B cell (primary cell): ENCODE results near the gene CTBP2. TPM values are rescaled to one million over a fixed set of nuclear protein-coding genes. Genes with fewer than 3 reads are reported as not detected.

Experiments
- ATAC-seq: fragments of 200-7000 bp; cut with Tn5 transposase; one replicate; pipeline ENCODE4 v1.10.0; 2021; ENCODE audit warnings: low read depth, mild to moderate bottlenecking, moderate number of reproducible peaks, moderate library complexity
- CTCF ChIA-PET: fragments of 350-600 bp; sonication (Branson Sonifier 250); formaldehyde crosslinking; loops from one replicate; lab custom pipeline; 2021; ENCODE audit warnings: antibody characterized with exemption, inconsistent platforms; lab: Charles Lee
- POLR2A ChIA-PET: fragments of 350-600 bp; sonication (Branson Sonifier 250); formaldehyde crosslinking; loops from one replicate; lab custom pipeline; 2021; ENCODE audit warnings: antibody characterized with exemption; lab: Charles Lee
- DNase-seq: peaks from one replicate; pipeline ENCODE4 v3.0.0; 2013
- H2AFZ ChIP-seq: 2 replicates; pipeline ENCODE4 v1.6.1; 2012; ENCODE audit warnings: mild to moderate bottlenecking, low read depth, low read length; ENCODE audit not compliant: insufficient read depth, poor library complexity, severe bottlenecking
- H3K27ac ChIP-seq, 2 donors: 1 replicate in 1 of 2; 2 replicates in 1 of 2; pipeline ENCODE4 v1.5.1; 2012 to 2013; ENCODE audit warnings: low read length in 2 of 2, mild to moderate bottlenecking in 2 of 2, moderate library complexity in 1 of 2
- H3K27me3 ChIP-seq, 4 experiments: fragments of 200-600 bp in 1 of 4; sonication (generic) in 1 of 4; replicated peaks in 1 of 4; 1 replicate in 2 of 4; 2 replicates in 2 of 4; pipeline versions ENCODE4 v1.6.1 to v1.7.0; 2013 to 2016; ENCODE audit warnings: low read length in 3 of 4, mild to moderate bottlenecking in 2 of 4, mixed read lengths in 1 of 4, moderate library complexity in 1 of 4; ENCODE audit not compliant: insufficient read depth in 4 of 4, control insufficient read depth in 3 of 4; ENCODE audit errors: control extremely low read depth in 1 of 4
- H3K36me3 ChIP-seq, 2 experiments: replicated peaks in 1 of 2; 1 replicate in 1 of 2; 2 replicates in 1 of 2; pipeline versions ENCODE4 v1.6.1 to v1.7.1; 2013; ENCODE audit warnings: low read length in 1 of 2; ENCODE audit not compliant: insufficient read depth in 2 of 2, control insufficient read depth in 1 of 2; ENCODE audit errors: control extremely low read depth in 1 of 2, extremely low read depth in 1 of 2
- H3K4me1 ChIP-seq, 2 donors: fragments of 200-600 bp in 1 of 2; sonication (generic) in 1 of 2; 1 replicate in 1 of 2; 2 replicates in 1 of 2; pipeline versions ENCODE4 v1.5.1 to v1.6.1; 2013 to 2017; ENCODE audit warnings: low read length in 2 of 2; ENCODE audit not compliant: control insufficient read depth in 2 of 2, insufficient read depth in 2 of 2
- H3K4me2 ChIP-seq: replicated peaks from 2 replicates; pipeline ENCODE3; 2012; ENCODE audit warnings: mild to moderate bottlenecking, low read depth, low read length; ENCODE audit not compliant: poor library complexity, severe bottlenecking
- H3K4me3 ChIP-seq, 5 experiments: fragments of 200-600 bp in 1 of 5; sonication (generic) in 1 of 5; 1 replicate in 3 of 5; 2 replicates in 2 of 5; pipeline versions ENCODE4 v1.5.1 to v1.7.0; 2011 to 2016; ENCODE audit warnings: low read length in 4 of 5, mild to moderate bottlenecking in 4 of 5, low read depth in 2 of 5, control low read depth in 1 of 5, moderate library complexity in 1 of 5; ENCODE audit not compliant: insufficient read depth in 1 of 5; ENCODE audit errors: control extremely low read depth in 1 of 5, extremely low read depth in 1 of 5
- H3K79me2 ChIP-seq: fragments of 200-600 bp; sonication (generic); one replicate; pipeline ENCODE4 v1.6.0; 2016; ENCODE audit warnings: low read length; ENCODE audit not compliant: control insufficient read depth, insufficient read depth
- H3K9ac ChIP-seq: fragments of 200-600 bp; sonication (generic); 2 replicates; pipeline ENCODE4 v1.6.1; 2017; ENCODE audit warnings: mild to moderate bottlenecking, low read length, moderate library complexity
- H3K9me3 ChIP-seq, 3 donors: one replicate each; pipeline versions ENCODE4 v1.6.1 to v1.7.1; 2013; ENCODE audit warnings: low read length in 2 of 3; ENCODE audit not compliant: control insufficient read depth in 2 of 3, insufficient read depth in 1 of 3; ENCODE audit errors: control extremely low read depth in 1 of 3
- H4K20me1 ChIP-seq: 2 replicates; pipeline ENCODE4 v1.6.0; 2012; ENCODE audit warnings: mild to moderate bottlenecking, low read length; ENCODE audit not compliant: insufficient read depth, control insufficient read depth, poor library complexity, severe bottlenecking
- H3K27ac Mint-ChIP-seq: one replicate; pipeline ENCODE4 v1.8.0; 2021; ENCODE audit warnings: mixed read lengths
- H3K27me3 Mint-ChIP-seq: one replicate; pipeline ENCODE4 v1.8.0; 2021; ENCODE audit warnings: mixed read lengths
- H3K4me1 Mint-ChIP-seq: one replicate; pipeline ENCODE4 v1.8.0; 2021; ENCODE audit warnings: mixed read lengths
- H3K4me3 Mint-ChIP-seq: one replicate; pipeline ENCODE4 v1.8.0; 2021; ENCODE audit warnings: mixed read lengths
- H3K9me3 Mint-ChIP-seq: one replicate; pipeline ENCODE4 v1.8.0; 2022; ENCODE audit warnings: mixed read lengths; ENCODE audit not compliant: insufficient read depth
- EZH2 ChIP-seq: IDR thresholded peaks from 2 replicates; pipeline ENCODE4 v1.6.1; 2012; ENCODE audit warnings: borderline replicate concordance, low read depth, mild to moderate bottlenecking, moderate library complexity, low read length; ENCODE audit not compliant: insufficient read depth, poor library complexity, severe bottlenecking
- WGBS: methylation state at CpG from one replicate; pipeline ENCODE4 v1.1.5; 2013; ENCODE audit warnings: missing lambda C conversion rate; ENCODE audit not compliant: insufficient coverage; 5-methylcytosine and 5-hydroxymethylcytosine counted together
- intact Hi-C: fragments of 100-400 bp; cut with micrococcal nuclease; formaldehyde crosslinking; loops from one replicate; pipeline ENCODE4 v1.10.0; 2022
- polyA plus RNA-seq: library from polyadenylated mRNA; depleted of rRNA; stranded (reverse); fragments of >200 nt; gene quantifications from 2 replicates; pipeline ENCODE4 v1.2.3, GENCODE V29; 2012
- total RNA-seq, 2 donors: library from RNA; stranded (reverse); fragments of 120-200 nt in 1 of 2; gene quantifications; 1 replicate in 1 of 2; 2 replicates in 1 of 2; pipeline versions ENCODE4 v1.2.3 to v1.2.4, GENCODE V29; 2013 to 2022
- TF ChIP-seq, protein P1 (sequence below): fragments of 200-600 bp; IDR thresholded peaks from one replicate; pipeline ENCODE4 v1.8.0; 2022; ENCODE audit warnings: antibody characterized with exemption, mild to moderate bottlenecking

The CTBP2 gene
- total and polyA plus RNA-seq, 2 donors (not counting 1 experiment from before 2014, with no cell fraction given) = 0.39 to 0.85 TPM

DNA sequence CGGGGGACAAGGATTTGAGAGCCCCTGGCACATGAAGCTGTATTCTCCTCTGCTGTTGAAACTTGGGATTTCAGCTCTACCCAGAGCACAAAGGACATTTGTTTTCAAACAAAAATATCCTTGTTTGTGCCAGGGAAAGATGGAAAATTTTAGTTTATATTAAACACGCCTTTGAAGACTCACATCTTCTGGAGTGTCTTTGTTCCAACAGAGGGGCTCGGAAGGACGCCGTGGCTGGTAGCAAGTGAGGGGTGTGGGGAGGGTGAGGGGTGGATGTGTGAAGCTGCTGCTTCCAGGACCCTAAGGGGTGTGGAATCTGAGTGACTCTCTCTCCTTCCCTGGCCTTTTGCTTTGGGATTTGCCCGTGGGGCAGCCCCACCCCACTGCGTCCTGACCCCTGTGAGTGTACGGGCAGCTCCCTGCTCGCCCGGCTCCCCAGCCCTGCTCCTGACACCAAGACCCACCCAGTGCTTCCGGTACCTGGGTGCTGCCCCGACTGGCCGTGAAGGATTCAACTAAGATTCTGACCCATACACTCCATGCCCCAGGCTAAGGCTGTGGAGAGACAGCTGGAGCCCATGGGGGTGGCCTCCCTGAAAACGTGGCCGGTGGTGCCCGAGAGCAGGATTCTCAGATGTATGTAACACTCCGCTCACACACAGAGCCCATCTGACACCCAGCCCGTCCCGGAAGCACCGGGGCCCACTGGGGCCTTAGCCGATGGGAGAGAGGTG is 158.9 kb downstream of the CTBP2 start:
- DNase-seq = no peak
- ATAC-seq = no peak
- no peak overlapping the region for H3K9ac ChIP-seq

More for the DNA sequence above, 158.9 kb downstream of the CTBP2 start:
- WGBS = 92% methylated on average over 17 of the region's 21 CpGs
- Mint-ChIP-seq H3K27me3 (no peaks in the 10 kb centered on the region), H3K27ac (no peak overlapping the region), H3K4me1 (no peaks in the 10 kb centered on the region), H3K9me3 (no peaks in the 10 kb centered on the region), H3K4me3 (no peak overlapping the region)
- intact Hi-C loops = no loop called here
- Histone ChIP-seq H3K9me3 (no peaks in the 10 kb centered on the region), H3K4me3 (no peak overlapping the region), H3K4me2 (no peak overlapping the region), H3K27me3 (no peaks in the 10 kb centered on the region), H3K36me3 (no peaks in the 10 kb centered on the region), H4K20me1 (no peaks in the 10 kb centered on the region), H3K27ac (no peak overlapping the region), H3K79me2 (no peaks in the 10 kb centered on the region), H2AFZ (no peak overlapping the region), H3K4me1 (no peaks in the 10 kb centered on the region)
- POLR2A ChIA-PET = no interaction called here
- CTCF ChIA-PET = no interaction called here
- no peak for TF ChIP-seq EZH2
- TF ChIP-seq, protein P1, sequence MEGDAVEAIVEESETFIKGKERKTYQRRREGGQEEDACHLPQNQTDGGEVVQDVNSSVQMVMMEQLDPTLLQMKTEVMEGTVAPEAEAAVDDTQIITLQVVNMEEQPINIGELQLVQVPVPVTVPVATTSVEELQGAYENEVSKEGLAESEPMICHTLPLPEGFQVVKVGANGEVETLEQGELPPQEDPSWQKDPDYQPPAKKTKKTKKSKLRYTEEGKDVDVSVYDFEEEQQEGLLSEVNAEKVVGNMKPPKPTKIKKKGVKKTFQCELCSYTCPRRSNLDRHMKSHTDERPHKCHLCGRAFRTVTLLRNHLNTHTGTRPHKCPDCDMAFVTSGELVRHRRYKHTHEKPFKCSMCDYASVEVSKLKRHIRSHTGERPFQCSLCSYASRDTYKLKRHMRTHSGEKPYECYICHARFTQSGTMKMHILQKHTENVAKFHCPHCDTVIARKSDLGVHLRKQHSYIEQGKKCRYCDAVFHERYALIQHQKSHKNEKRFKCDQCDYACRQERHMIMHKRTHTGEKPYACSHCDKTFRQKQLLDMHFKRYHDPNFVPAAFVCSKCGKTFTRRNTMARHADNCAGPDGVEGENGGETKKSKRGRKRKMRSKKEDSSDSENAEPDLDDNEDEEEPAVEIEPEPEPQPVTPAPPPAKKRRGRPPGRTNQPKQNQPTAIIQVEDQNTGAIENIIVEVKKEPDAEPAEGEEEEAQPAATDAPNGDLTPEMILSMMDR = no peak
